RPMI8226 (cell line): ENCODE results near the gene BRPF3.
"Not testable (repeated sequence)": the region's sequence is repeated elsewhere in the genome, so short reads cannot be mapped to it uniquely, and the experiment has no call there.

Experiments
- DNase-seq: peaks from one replicate; pipeline ENCODE4 v3.0.0-alpha.2; 2015

The BRPF3 gene

GRCh38 chr6:36200998-36201596, 4.6 kb downstream of the BRPF3 start:
- DNase-seq: no peak

GRCh38 chr6:36201612-36202011, 5.1 kb downstream of the BRPF3 start:
- peak; percentile 13 for DNase-seq

GRCh38 chr6:36202101-36202500, 5.6 kb downstream of the BRPF3 start:
- DNase-seq: no peak

- no peak for DNase-seq
Measured at GRCh38 chr6:36204068-36204753, 7.7 kb downstream of the BRPF3 start.

GRCh38 chr6:36207155-36207554, 10.6 kb downstream of the BRPF3 start:
- no peak for DNase-seq

GRCh38 chr6:36209606-36210005, 13.1 kb downstream of the BRPF3 start:
- DNase-seq: no peak

- no peak for DNase-seq
Measured at GRCh38 chr6:36210182-36210581, 13.6 kb downstream of the BRPF3 start.

- no peak for DNase-seq
Measured at GRCh38 chr6:36210886-36211595, 14.5 kb downstream of the BRPF3 start.

GRCh38 chr6:36216559-36216958, 20.0 kb downstream of the BRPF3 start:
- no peak for DNase-seq

GRCh38 chr6:36217188-36217587, 20.6 kb downstream of the BRPF3 start:
- no peak for DNase-seq

GRCh38 chr6:36217946-36218345, 21.4 kb downstream of the BRPF3 start:
- DNase-seq: no peak

GRCh38 chr6:36218516-36218915, 22.0 kb downstream of the BRPF3 start:
- DNase-seq: not testable (repeated sequence)

- DNase-seq: no peak
Measured at GRCh38 chr6:36219081-36219480, 22.5 kb downstream of the BRPF3 start.

GRCh38 chr6:36220226-36220625, 23.7 kb downstream of the BRPF3 start:
- DNase-seq: no peak

GRCh38 chr6:36221674-36222073, 25.1 kb downstream of the BRPF3 start:
- no peak for DNase-seq

GRCh38 chr6:36222924-36223323, 26.4 kb downstream of the BRPF3 start:
- no peak for DNase-seq

GRCh38 chr6:36223706-36224105, 27.2 kb downstream of the BRPF3 start:
- DNase-seq: no peak

- DNase-seq: no peak
Measured at GRCh38 chr6:36224918-36225461, 28.4 kb downstream of the BRPF3 start.

GRCh38 chr6:36226438-36227047, 30.0 kb downstream of the BRPF3 start:
- DNase-seq: no peak

GRCh38 chr6:36227379-36228228, 31.1 kb downstream of the BRPF3 start:
- DNase-seq: no peak

GRCh38 chr6:36229223-36229622, 32.7 kb downstream of the BRPF3 start:
- DNase-seq: no peak

- no peak for DNase-seq
Measured at GRCh38 chr6:36230371-36230770, 33.8 kb downstream of the BRPF3 start.

GRCh38 chr6:36232172-36232571, 35.6 kb downstream of the BRPF3 start:
- DNase-seq: no peak
